ENCODE results near the gene PLCZ1. TPM values are rescaled to one million over a fixed set of nuclear protein-coding genes. Genes with fewer than 3 reads are reported as not detected.
"Not testable (repeated sequence)": the region's sequence is repeated elsewhere in the genome, so short reads cannot be mapped to it uniquely, and the experiment has no call there.

PLCZ1 gene
- total RNA-seq, 3 donors from 2014 or later = not detected

GRCh38 chr12:18721452-18721851, 16.4 kb downstream of the PLCZ1 start:
- Mint-ChIP-seq H3K27me3 (ENCODE audit: low read depth) (no peaks in the 10 kb centered on the region), H3K36me3 (ENCODE audit: insufficient read depth) (no peaks in the 10 kb centered on the region), H3K4me1 (ENCODE audit: low read depth) (no peaks in the 10 kb centered on the region), H3K4me3 (no peak overlapping the region), H3K9me3 (peaks cover 6% of the 10 kb centered on the region)
- DNase-seq (no peak), ATAC-seq (no peak)

- no peak for ATAC-seq
- Mint-ChIP-seq H3K9me3 (peaks cover 6% of the 10 kb centered on the region), H3K4me1 (ENCODE audit: low read depth) (no peaks in the 10 kb centered on the region), H3K27me3 (ENCODE audit: low read depth) (no peaks in the 10 kb centered on the region), H3K36me3 (ENCODE audit: insufficient read depth) (no peaks in the 10 kb centered on the region), H3K4me3 (no peak overlapping the region)
- no peak for DNase-seq
These were observed 17.1 kb downstream of the PLCZ1 start for GRCh38 chr12:18720690-18721089.

GRCh38 chr12:18719922-18720510, 17.8 kb downstream of the PLCZ1 start:
- Mint-ChIP-seq H3K36me3 (ENCODE audit: insufficient read depth) (no peaks in the 10 kb centered on the region), H3K27me3 (ENCODE audit: low read depth) (no peaks in the 10 kb centered on the region), H3K4me1 (ENCODE audit: low read depth) (no peaks in the 10 kb centered on the region), H3K4me3 (no peak overlapping the region), H3K9me3 (peaks cover 6% of the 10 kb centered on the region)
- ATAC-seq = no peak
- no peak for DNase-seq

GRCh38 chr12:18718462-18718861, 19.4 kb downstream of the PLCZ1 start:
- ATAC-seq (no peak), DNase-seq (no peak)
- H3K27me3 Mint-ChIP-seq (ENCODE audit: low read depth) = no peaks in the 10 kb centered on the region
- no peaks in the 10 kb centered on the region for H3K9me3 Mint-ChIP-seq
- H3K36me3 Mint-ChIP-seq (ENCODE audit: insufficient read depth) = no peaks in the 10 kb centered on the region
- no peak overlapping the region for H3K4me3 Mint-ChIP-seq
- H3K4me1 Mint-ChIP-seq (ENCODE audit: low read depth) = no peaks in the 10 kb centered on the region

GRCh38 chr12:18716236-18716635, 21.6 kb downstream of the PLCZ1 start:
- DNase-seq = no peak
- no peak for ATAC-seq
- H3K36me3 Mint-ChIP-seq (ENCODE audit: insufficient read depth) = no peaks in the 10 kb centered on the region
- no peaks in the 10 kb centered on the region for H3K27me3 Mint-ChIP-seq (ENCODE audit: low read depth)
- no peaks in the 10 kb centered on the region for H3K4me1 Mint-ChIP-seq (ENCODE audit: low read depth)
- no peak overlapping the region for H3K4me3 Mint-ChIP-seq
- H3K9me3 Mint-ChIP-seq = no peaks in the 10 kb centered on the region

- no peak for ATAC-seq
- H3K4me1 Mint-ChIP-seq (ENCODE audit: low read depth) = no peaks in the 10 kb centered on the region
- H3K9me3 Mint-ChIP-seq = peaks cover 20% of the 10 kb centered on the region
- no peak for DNase-seq
- H3K27me3 Mint-ChIP-seq (ENCODE audit: low read depth) = no peaks in the 10 kb centered on the region
- H3K4me3 Mint-ChIP-seq = no peak overlapping the region
- no peaks in the 10 kb centered on the region for H3K36me3 Mint-ChIP-seq (ENCODE audit: insufficient read depth)
These were observed 31.0 kb downstream of the PLCZ1 start for GRCh38 chr12:18706798-18707197.

- H3K36me3 Mint-ChIP-seq (ENCODE audit: insufficient read depth) = no peaks in the 10 kb centered on the region
- H3K4me3 Mint-ChIP-seq = no peak overlapping the region
- ATAC-seq (no peak), DNase-seq (no peak)
- H3K27me3 Mint-ChIP-seq (ENCODE audit: low read depth) = no peaks in the 10 kb centered on the region
- peaks cover 12% of the 10 kb centered on the region for H3K9me3 Mint-ChIP-seq
- no peaks in the 10 kb centered on the region for H3K4me1 Mint-ChIP-seq (ENCODE audit: low read depth)
These were observed 33.9 kb downstream of the PLCZ1 start for GRCh38 chr12:18703911-18704310.

GRCh38 chr12:18703321-18703720, 34.5 kb downstream of the PLCZ1 start:
- H3K27me3 Mint-ChIP-seq (ENCODE audit: low read depth) = no peaks in the 10 kb centered on the region

GRCh38 chr12:18700271-18700670, 37.5 kb downstream of the PLCZ1 start:
- Mint-ChIP-seq H3K4me1 (ENCODE audit: low read depth) (no peaks in the 10 kb centered on the region), H3K36me3 (ENCODE audit: insufficient read depth) (no peaks in the 10 kb centered on the region), H3K27me3 (ENCODE audit: low read depth) (no peaks in the 10 kb centered on the region), H3K4me3 (no peak overlapping the region), H3K9me3 (peaks cover 12% of the 10 kb centered on the region)
- DNase-seq = no peak
- no peak for ATAC-seq

More at GRCh38 chr12:18703321-18703720, 34.5 kb downstream of the PLCZ1 start:
- Mint-ChIP-seq H3K36me3 (ENCODE audit: insufficient read depth) (no peaks in the 10 kb centered on the region), H3K4me1 (ENCODE audit: low read depth) (no peaks in the 10 kb centered on the region), H3K9me3 (peaks cover 12% of the 10 kb centered on the region), H3K4me3 (no peak overlapping the region)
- DNase-seq (no peak), ATAC-seq (no peak)

- ATAC-seq = no peak
- no peak overlapping the region for H3K4me3 Mint-ChIP-seq
- no peak for DNase-seq
- H3K9me3 Mint-ChIP-seq = peaks cover 7% of the 10 kb centered on the region
- H3K27me3 Mint-ChIP-seq (ENCODE audit: low read depth) = no peaks in the 10 kb centered on the region
- no peaks in the 10 kb centered on the region for H3K4me1 Mint-ChIP-seq (ENCODE audit: low read depth)
- H3K36me3 Mint-ChIP-seq (ENCODE audit: insufficient read depth) = no peaks in the 10 kb centered on the region
These were observed 40.7 kb downstream of the PLCZ1 start for GRCh38 chr12:18696971-18697602.

GRCh38 chr12:18693986-18694385, 43.8 kb downstream of the PLCZ1 start:
- H3K36me3 Mint-ChIP-seq (ENCODE audit: insufficient read depth); H3K27me3 Mint-ChIP-seq (ENCODE audit: low read depth); DNase-seq; H3K4me1 Mint-ChIP-seq (ENCODE audit: low read depth); ATAC-seq; H3K4me3 Mint-ChIP-seq: not testable (repeated sequence)
- peaks cover 14% of the 10 kb centered on the region for H3K9me3 Mint-ChIP-seq

- no peak overlapping the region for H3K4me3 Mint-ChIP-seq
- no peak for DNase-seq
- no peaks in the 10 kb centered on the region for H3K36me3 Mint-ChIP-seq (ENCODE audit: insufficient read depth)
- H3K9me3 Mint-ChIP-seq = peaks cover 8% of the 10 kb centered on the region
- no peak for ATAC-seq
- no peaks in the 10 kb centered on the region for H3K27me3 Mint-ChIP-seq (ENCODE audit: low read depth)
- H3K4me1 Mint-ChIP-seq (ENCODE audit: low read depth) = no peaks in the 10 kb centered on the region
These were observed 47.2 kb downstream of the PLCZ1 start for GRCh38 chr12:18690653-18691052.

GRCh38 chr12:18689771-18690170, 48.0 kb downstream of the PLCZ1 start:
- no peak overlapping the region for H3K4me3 Mint-ChIP-seq
- no peaks in the 10 kb centered on the region for H3K36me3 Mint-ChIP-seq (ENCODE audit: insufficient read depth)
- no peaks in the 10 kb centered on the region for H3K27me3 Mint-ChIP-seq (ENCODE audit: low read depth)
- DNase-seq (no peak), ATAC-seq (no peak)
- no peaks in the 10 kb centered on the region for H3K4me1 Mint-ChIP-seq (ENCODE audit: low read depth)
- peaks cover 7% of the 10 kb centered on the region for H3K9me3 Mint-ChIP-seq

- DNase-seq (no peak), ATAC-seq (no peak)
- H3K27me3 Mint-ChIP-seq (ENCODE audit: low read depth) = no peaks in the 10 kb centered on the region
- no peaks in the 10 kb centered on the region for H3K4me1 Mint-ChIP-seq (ENCODE audit: low read depth)
- no peaks in the 10 kb centered on the region for H3K9me3 Mint-ChIP-seq
- no peaks in the 10 kb centered on the region for H3K36me3 Mint-ChIP-seq (ENCODE audit: insufficient read depth)
- H3K4me3 Mint-ChIP-seq = no peak overlapping the region
These were observed 53.4 kb downstream of the PLCZ1 start for GRCh38 chr12:18684430-18684829.

GRCh38 chr12:18683327-18684013, 54.3 kb downstream of the PLCZ1 start:
- H3K27me3 Mint-ChIP-seq (ENCODE audit: low read depth) = no peaks in the 10 kb centered on the region
- no peaks in the 10 kb centered on the region for H3K9me3 Mint-ChIP-seq
- no peaks in the 10 kb centered on the region for H3K36me3 Mint-ChIP-seq (ENCODE audit: insufficient read depth)
- DNase-seq (no peak), ATAC-seq (no peak)
- no peak overlapping the region for H3K4me3 Mint-ChIP-seq
- no peaks in the 10 kb centered on the region for H3K4me1 Mint-ChIP-seq (ENCODE audit: low read depth)
